Hepatic stellate cell (primary cell): ENCODE data around the gene CCL25.

Experiments
- DNase-seq: peaks from one replicate; pipeline ENCODE4 v3.0.0; 2011; ENCODE audit warnings: low spot score

Gene CCL25

GRCh38 chr19:8045872-8046568 is 6.5 kb upstream of the CCL25 start:
- no peak for DNase-seq

- no peak for DNase-seq
Observed at GRCh38 chr19:8046569-8047165, 5.9 kb upstream of the CCL25 start.

GRCh38 chr19:8050274-8051096 is 2.1 kb upstream of the CCL25 start:
- DNase-seq: no peak

GRCh38 chr19:8054169-8054568 is 1.6 kb downstream of the CCL25 start:
- no peak for DNase-seq

- DNase-seq: no peak
Observed at GRCh38 chr19:8056533-8056932, 4.0 kb downstream of the CCL25 start.

GRCh38 chr19:8057545-8058270 is 5.1 kb downstream of the CCL25 start:
- no peak for DNase-seq

GRCh38 chr19:8064911-8065874 is 12.6 kb downstream of the CCL25 start:
- no peak for DNase-seq

GRCh38 chr19:8065875-8066261 is 13.3 kb downstream of the CCL25 start:
- DNase-seq: no peak

- DNase-seq: no peak
Observed at GRCh38 chr19:8069096-8069973, 16.8 kb downstream of the CCL25 start.

GRCh38 chr19:8071912-8072311 is 19.4 kb downstream of the CCL25 start:
- DNase-seq: no peak

GRCh38 chr19:8074501-8074900 is 21.9 kb downstream of the CCL25 start:
- no peak for DNase-seq

- no peak for DNase-seq
Observed at GRCh38 chr19:8075158-8076074, 22.9 kb downstream of the CCL25 start.

GRCh38 chr19:8079988-8080387 is 27.4 kb downstream of the CCL25 start:
- DNase-seq: no peak

GRCh38 chr19:8080832-8081231 is 28.3 kb downstream of the CCL25 start:
- no peak for DNase-seq

GRCh38 chr19:8081569-8082550 is 29.3 kb downstream of the CCL25 start:
- DNase-seq: no peak

- no peak for DNase-seq
Observed at GRCh38 chr19:8083141-8083540, 30.6 kb downstream of the CCL25 start.

GRCh38 chr19:8084152-8084551 is 31.6 kb downstream of the CCL25 start:
- DNase-seq: no peak
